Keratinocyte (primary cell): Measurements from ENCODE around the gene NCKAP1. TPM values are rescaled to one million over a fixed set of nuclear protein-coding genes. Genes with fewer than 3 reads are reported as not detected.

Source experiments
- DNase-seq: peaks from one replicate; pipeline ENCODE4 v3.0.0-alpha.2; 2011; ENCODE audit warnings: low read depth, missing footprints, low spot score
- FAIRE-seq: peaks from 2 replicates; lab custom pipeline; 2011; peaks lifted over from hg19 to GRCh38; lab: Jason Lieb, UNC
- H2AFZ ChIP-seq: 2 replicates; pipeline ENCODE4 v1.6.0; 2012; ENCODE audit warnings: low read length, control low read depth, inconsistent platforms; ENCODE audit not compliant: control insufficient read depth
- H3K27ac ChIP-seq: 2 replicates; pipeline ENCODE4 v1.5.1; 2011; ENCODE audit warnings: low read length; ENCODE audit not compliant: control insufficient read depth, insufficient read depth
- H3K27me3 ChIP-seq: 3 replicates; pipeline ENCODE4 v1.6.0; 2011; ENCODE audit warnings: low read length; ENCODE audit not compliant: control insufficient read depth, insufficient read depth; ENCODE audit errors: extremely low read depth
- H3K36me3 ChIP-seq, 2 experiments: 2 replicates in 1 of 2; 3 replicates in 1 of 2; pipeline ENCODE4 v1.5.1; 2011; ENCODE audit warnings: low read length in 2 of 2, mild to moderate bottlenecking in 1 of 2; ENCODE audit not compliant: control insufficient read depth in 2 of 2, insufficient read depth in 2 of 2; ENCODE audit errors: extremely low read depth in 1 of 2
- H3K4me1 ChIP-seq: 3 replicates; pipeline ENCODE4 v1.5.1; 2011; ENCODE audit warnings: low read length; ENCODE audit not compliant: control insufficient read depth, insufficient read depth; ENCODE audit errors: extremely low read depth
- H3K4me2 ChIP-seq: 3 replicates; pipeline ENCODE4 v1.6.0; 2011; ENCODE audit warnings: low read depth, low read length; ENCODE audit not compliant: control insufficient read depth, insufficient read depth; ENCODE audit errors: extremely low read depth
- H3K4me3 ChIP-seq, 3 experiments: fragments of 200-600 bp in 1 of 3; sonication (generic) in 1 of 3; 2 replicates in 2 of 3; 3 replicates in 1 of 3; pipeline ENCODE4 v1.5.1; 2011 to 2016; ENCODE audit warnings: low read length in 3 of 3, mild to moderate bottlenecking in 3 of 3, control low read depth in 2 of 3, inconsistent platforms in 1 of 3, low read depth in 1 of 3, mixed read lengths in 1 of 3, mixed run types in 1 of 3, moderate library complexity in 1 of 3; ENCODE audit not compliant: control insufficient read depth in 2 of 3, insufficient read depth in 2 of 3; ENCODE audit errors: extremely low read depth in 1 of 3
- H3K79me2 ChIP-seq: 2 replicates; pipeline ENCODE4 v1.6.0; 2012; ENCODE audit warnings: low read length; ENCODE audit not compliant: control insufficient read depth, insufficient read depth
- H3K9ac ChIP-seq: 3 replicates; pipeline ENCODE4 v1.6.0; 2011; ENCODE audit warnings: low read length; ENCODE audit not compliant: control insufficient read depth, insufficient read depth; ENCODE audit errors: extremely low read depth
- H3K9me1 ChIP-seq: 3 replicates; pipeline ENCODE4 v1.6.0; 2011; ENCODE audit warnings: low read length; ENCODE audit not compliant: control insufficient read depth, insufficient read depth; ENCODE audit errors: extremely low read depth
- H3K9me3 ChIP-seq: 2 replicates; pipeline ENCODE4 v1.5.1; 2012; ENCODE audit warnings: low read depth, low read length; ENCODE audit not compliant: control insufficient read depth
- H4K20me1 ChIP-seq: 3 replicates; pipeline ENCODE4 v1.6.0; 2011; ENCODE audit warnings: low read length; ENCODE audit not compliant: control insufficient read depth, insufficient read depth; ENCODE audit errors: extremely low read depth
- CTCF ChIP-seq, 3 experiments: IDR thresholded peaks in 1 of 3; conservative IDR thresholded peaks in 1 of 3; optimal IDR thresholded peaks in 1 of 3; 2 replicates in 2 of 3; 3 replicates in 1 of 3; pipeline versions ENCODE3 to v1.5.1; 2011; ENCODE audit warnings: low read length in 3 of 3, mild to moderate bottlenecking in 3 of 3, moderate library complexity in 2 of 3, control low read depth in 1 of 3, inconsistent platforms in 1 of 3; ENCODE audit not compliant: insufficient read depth in 2 of 3; ENCODE audit errors: extremely low read depth in 1 of 3
- EZH2 ChIP-seq: IDR thresholded peaks from one replicate; pipeline ENCODE4 v1.6.1; 2012; ENCODE audit warnings: inconsistent platforms, mild to moderate bottlenecking, low read length, moderate library complexity
- dilution Hi-C: fragments of 300-500 bp; cut with MboI; formaldehyde crosslinking; loops from one replicate; pipeline ENCODE4 v1.7.0; 2020; ENCODE audit warnings: low sequenced_read_pairs; ENCODE audit not compliant: extremely low pct_ligation_motif_present
- polyA plus RNA-seq, 5 experiments: library from polyadenylated mRNA; depleted of rRNA in 3 of 5; stranded (reverse) in 3 of 5; stranded (forward) in 1 of 5; unstranded in 1 of 5; fragments of >200 nt; gene quantifications; 1 replicate in 1 of 5; 2 replicates in 3 of 5; 3 replicates in 1 of 5; pipeline versions ENCODE4 v1.2.1 to v1.2.3, GENCODE V29; 2011 to 2012; ENCODE audit warnings: missing spikeins in 2 of 5, low read depth in 1 of 5, low replicate concordance in 1 of 5

NCKAP1 gene
- polyA plus RNA-seq, 1 donor (not counting 4 experiments of a cell fraction or from before 2014, with no cell fraction given) = 207 TPM

GRCh38 chr2:182917924-182918323 lies 120.3 kb downstream of the NCKAP1 start:
- TF ChIP-seq EZH2 (no peak), CTCF (optimal IDR thresholded peaks at IDR 0.05 in 1 of 3, IDR thresholded peaks at IDR 0.05 in 1 of 3, conservative IDR thresholded peaks at IDR 0.05 in 1 of 3; ENCODE audit: extremely low read depth in 1 of 3, insufficient read depth in 2 of 3, low read length in 3 of 3) (no peak)
- Histone ChIP-seq H3K9me1 (peaks cover 2% of the 10 kb centered on the region), H3K4me3 (no peak overlapping the region), H2AFZ (no peak overlapping the region), H4K20me1 (no peaks in the 10 kb centered on the region), H3K9me3 (no peaks in the 10 kb centered on the region), H3K9ac (no peak overlapping the region), H3K27ac (no peak overlapping the region), H3K27me3 (no peaks in the 10 kb centered on the region), H3K4me1 (peaks cover 17% of the 10 kb centered on the region), H3K79me2 (no peaks in the 10 kb centered on the region), H3K36me3 (peaks cover 11 to 28% of the 10 kb centered on the region in 2 experiments), H3K4me2 (no peak overlapping the region)
- no peak for DNase-seq
- dilution Hi-C loops = no loop called here
- FAIRE-seq = no peak

GRCh38 chr2:182916417-182916816 lies 121.8 kb downstream of the NCKAP1 start:
- H3K27ac ChIP-seq = no peak overlapping the region
- H3K4me2 ChIP-seq = no peak overlapping the region
- TF ChIP-seq EZH2 (no peak), CTCF (optimal IDR thresholded peaks at IDR 0.05 in 1 of 3, IDR thresholded peaks at IDR 0.05 in 1 of 3, conservative IDR thresholded peaks at IDR 0.05 in 1 of 3; ENCODE audit: extremely low read depth in 1 of 3, insufficient read depth in 2 of 3, low read length in 3 of 3) (no peak)
- FAIRE-seq (no peak), DNase-seq (no peak)
- H3K36me3 ChIP-seq = peaks cover 15 to 30% of the 10 kb centered on the region in 2 experiments
- peaks cover 2% of the 10 kb centered on the region for H3K9me1 ChIP-seq
- H3K9me3 ChIP-seq = no peaks in the 10 kb centered on the region
- H3K9ac ChIP-seq = no peak overlapping the region
- H3K79me2 ChIP-seq = no peaks in the 10 kb centered on the region
- H3K4me1 ChIP-seq = peaks cover 17% of the 10 kb centered on the region
- no peak overlapping the region for H3K4me3 ChIP-seq
- H3K27me3 ChIP-seq = no peaks in the 10 kb centered on the region
- dilution Hi-C loops = no loop called here
- no peak overlapping the region for H2AFZ ChIP-seq
- H4K20me1 ChIP-seq = no peaks in the 10 kb centered on the region
